GM12878 (cell line): Measurements from ENCODE around the gene SEC16A. TPM values are rescaled to one million over a fixed set of nuclear protein-coding genes. Genes with fewer than 3 reads are reported as not detected.

ENCODE experiments used
- BACH1 ChIP-seq: fragments of 450-650 bp; IDR thresholded peaks from 2 replicates; pipeline ENCODE4 v1.6.1; 2017; ENCODE audit warnings: mild to moderate bottlenecking, borderline replicate concordance
- CHD4 ChIP-seq: fragments of 200-600 bp; sonication (generic); IDR thresholded peaks from 2 replicates; pipeline ENCODE4 v1.6.1; 2016; ENCODE audit warnings: mild to moderate bottlenecking
- ESRRA ChIP-seq: IDR thresholded peaks from 2 replicates; pipeline ENCODE4 v1.6.1; 2012; ENCODE audit warnings: mild to moderate bottlenecking, low read length, improper control_type of control experiment
- FOS ChIP-seq: IDR thresholded peaks from 3 replicates; pipeline ENCODE4 v1.6.1; 2011; ENCODE audit warnings: borderline replicate concordance; ENCODE audit not compliant: insufficient read length; ENCODE audit errors: extremely low read depth
- FOXK2 ChIP-seq: fragments of 450-650 bp; IDR thresholded peaks from 2 replicates; pipeline ENCODE4 v1.6.1; 2017; ENCODE audit warnings: mild to moderate bottlenecking, moderate library complexity
- GATAD2B ChIP-seq: fragments of 450-650 bp; conservative IDR thresholded peaks from 2 replicates; pipeline ENCODE4 v1.6.1; 2017; ENCODE audit warnings: low read depth, mild to moderate bottlenecking, moderate library complexity
- JUND ChIP-seq: IDR thresholded peaks from 2 replicates; pipeline ENCODE4 v1.6.1; 2012; ENCODE audit warnings: low read depth, mild to moderate bottlenecking, low read length, improper control_type of control experiment, moderate library complexity
- KDM1A ChIP-seq: fragments of 200-600 bp; sonication (generic); IDR thresholded peaks from 2 replicates; pipeline ENCODE4 v1.6.1; 2016; ENCODE audit warnings: borderline replicate concordance
- MXI1 ChIP-seq: fragments of 150-350 bp; IDR thresholded peaks from 2 replicates; pipeline ENCODE4 v1.6.1; 2011; ENCODE audit warnings: low read depth, mild to moderate bottlenecking, inconsistent platforms, low read length, improper control_type of control experiment
- NFXL1 ChIP-seq: fragments of 450-650 bp; IDR thresholded peaks from 2 replicates; pipeline ENCODE4 v1.6.1; 2017; ENCODE audit warnings: antibody characterized with exemption, mild to moderate bottlenecking, borderline replicate concordance
- SREBF2 ChIP-seq: IDR thresholded peaks from 2 replicates; pipeline ENCODE4 v1.6.1; 2012; ENCODE audit warnings: mild to moderate bottlenecking, low read length
- STAT3 ChIP-seq: IDR thresholded peaks from 2 replicates; pipeline ENCODE4 v1.6.1; 2011; ENCODE audit warnings: low read depth, low read length, improper control_type of control experiment
- TCF12 ChIP-seq: IDR thresholded peaks from 2 replicates; pipeline ENCODE4 v1.6.1; 2011; ENCODE audit warnings: low read depth, mild to moderate bottlenecking, low read length
- WRNIP1 ChIP-seq: IDR thresholded peaks from 2 replicates; pipeline ENCODE4 v1.6.1; 2011; ENCODE audit warnings: low read depth, low read length, improper control_type of control experiment, borderline replicate concordance
- YBX1 ChIP-seq: fragments of 450-650 bp; IDR thresholded peaks from 2 replicates; pipeline ENCODE4 v1.6.1; 2016; ENCODE audit warnings: antibody characterized with exemption
- ZBTB11 ChIP-seq: fragments of 450-650 bp; formaldehyde crosslinking; IDR thresholded peaks from 2 replicates; pipeline ENCODE4 v1.5.0; 2022; ENCODE audit warnings: mild to moderate bottlenecking, missing genetic modification characterization
- ZSCAN29 ChIP-seq: fragments of 450-650 bp; IDR thresholded peaks from 2 replicates; pipeline ENCODE4 v1.6.1; 2017; ENCODE audit warnings: mild to moderate bottlenecking, moderate library complexity
- polyA plus RNA-seq, 11 experiments: library from polyadenylated mRNA; depleted of rRNA in 4 of 11; unstranded in 6 of 11; stranded (reverse) in 5 of 11; fragments of >200 nt; fragmentation: Nextera tagmentation in 4 of 11; fragmentation: Illumina TruSeq in 1 of 11; extraction: Ambion mirVana in 4 of 11; extraction: Trizol in 1 of 11; gene quantifications; 1 replicate in 1 of 11; 2 replicates in 10 of 11; pipeline versions ENCODE4 v1.2.1 to v1.2.3, GENCODE V29; 2011 to 2016; ENCODE audit warnings: inconsistent platforms in 2 of 11, missing spikeins in 2 of 11, low read depth in 1 of 11
- total RNA-seq, 4 experiments: library from RNA; depleted of rRNA in 3 of 4; stranded (reverse); fragments of >200 nt in 3 of 4; fragmentation: Illumina TruSeq in 1 of 4; extraction: Trizol in 1 of 4; gene quantifications; 2 replicates each; pipeline versions ENCODE4 v1.2.1 to v1.2.3, GENCODE V29; 2013 to 2021
- TF ChIP-seq, protein P1 (sequence below): fragments of 450-650 bp; IDR thresholded peaks from 2 replicates; pipeline ENCODE4 v1.6.1; 2017; ENCODE audit warnings: mild to moderate bottlenecking
- TF ChIP-seq, protein P2 (sequence below): fragments of 450-650 bp; IDR thresholded peaks from 2 replicates; pipeline ENCODE4 v1.6.1; 2018; ENCODE audit warnings: mild to moderate bottlenecking, low read depth, moderate library complexity; ENCODE audit not compliant: partially characterized antibody
- TF ChIP-seq, protein P3 (sequence below): IDR thresholded peaks from 2 replicates; pipeline ENCODE4 v1.6.1; 2011; ENCODE audit warnings: low read depth, low read length, improper control_type of control experiment, borderline replicate concordance
- TF ChIP-seq, protein P4 (sequence below): fragments of 450-650 bp; IDR thresholded peaks from 2 replicates; pipeline ENCODE4 v1.6.1; 2016; ENCODE audit warnings: mild to moderate bottlenecking

Gene SEC16A
- total and polyA plus RNA-seq, 10 of the 15 experiments (the other 5 are each of a cell fraction or from before 2014, with no cell fraction given): 9.9 to 59.1 (median 21.7) TPM

GRCh38 chr9:136400038-136400834 is 82.6 kb downstream of the SEC16A start, which contains the start of gene SNAPC4 (continued):
- 0 out of 2 replicates have a peak, but pooled peaks have one; percentile 16 for TF ChIP-seq NFXL1
- TF ChIP-seq FOXK2: no peak
- TF ChIP-seq ESRRA: no peak
- TF ChIP-seq, protein P1, sequence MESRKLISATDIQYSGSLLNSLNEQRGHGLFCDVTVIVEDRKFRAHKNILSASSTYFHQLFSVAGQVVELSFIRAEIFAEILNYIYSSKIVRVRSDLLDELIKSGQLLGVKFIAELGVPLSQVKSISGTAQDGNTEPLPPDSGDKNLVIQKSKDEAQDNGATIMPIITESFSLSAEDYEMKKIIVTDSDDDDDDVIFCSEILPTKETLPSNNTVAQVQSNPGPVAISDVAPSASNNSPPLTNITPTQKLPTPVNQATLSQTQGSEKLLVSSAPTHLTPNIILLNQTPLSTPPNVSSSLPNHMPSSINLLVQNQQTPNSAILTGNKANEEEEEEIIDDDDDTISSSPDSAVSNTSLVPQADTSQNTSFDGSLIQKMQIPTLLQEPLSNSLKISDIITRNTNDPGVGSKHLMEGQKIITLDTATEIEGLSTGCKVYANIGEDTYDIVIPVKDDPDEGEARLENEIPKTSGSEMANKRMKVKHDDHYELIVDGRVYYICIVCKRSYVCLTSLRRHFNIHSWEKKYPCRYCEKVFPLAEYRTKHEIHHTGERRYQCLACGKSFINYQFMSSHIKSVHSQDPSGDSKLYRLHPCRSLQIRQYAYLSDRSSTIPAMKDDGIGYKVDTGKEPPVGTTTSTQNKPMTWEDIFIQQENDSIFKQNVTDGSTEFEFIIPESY: no peak
- no peak for TF ChIP-seq WRNIP1
- TF ChIP-seq CHD4: no peak
- TF ChIP-seq ZSCAN29: no peak
- no peak for TF ChIP-seq STAT3
- no peak for TF ChIP-seq JUND
- TF ChIP-seq SREBF2: no peak
- TF ChIP-seq ZBTB11 (CRISPR knock-in tag): no peak
- TF ChIP-seq GATAD2B: peak; percentile 82; the same call in 1 of the 2 replicates
- TF ChIP-seq MXI1: peak; percentile 93
- TF ChIP-seq TCF12: no peak
- TF ChIP-seq, protein P2, sequence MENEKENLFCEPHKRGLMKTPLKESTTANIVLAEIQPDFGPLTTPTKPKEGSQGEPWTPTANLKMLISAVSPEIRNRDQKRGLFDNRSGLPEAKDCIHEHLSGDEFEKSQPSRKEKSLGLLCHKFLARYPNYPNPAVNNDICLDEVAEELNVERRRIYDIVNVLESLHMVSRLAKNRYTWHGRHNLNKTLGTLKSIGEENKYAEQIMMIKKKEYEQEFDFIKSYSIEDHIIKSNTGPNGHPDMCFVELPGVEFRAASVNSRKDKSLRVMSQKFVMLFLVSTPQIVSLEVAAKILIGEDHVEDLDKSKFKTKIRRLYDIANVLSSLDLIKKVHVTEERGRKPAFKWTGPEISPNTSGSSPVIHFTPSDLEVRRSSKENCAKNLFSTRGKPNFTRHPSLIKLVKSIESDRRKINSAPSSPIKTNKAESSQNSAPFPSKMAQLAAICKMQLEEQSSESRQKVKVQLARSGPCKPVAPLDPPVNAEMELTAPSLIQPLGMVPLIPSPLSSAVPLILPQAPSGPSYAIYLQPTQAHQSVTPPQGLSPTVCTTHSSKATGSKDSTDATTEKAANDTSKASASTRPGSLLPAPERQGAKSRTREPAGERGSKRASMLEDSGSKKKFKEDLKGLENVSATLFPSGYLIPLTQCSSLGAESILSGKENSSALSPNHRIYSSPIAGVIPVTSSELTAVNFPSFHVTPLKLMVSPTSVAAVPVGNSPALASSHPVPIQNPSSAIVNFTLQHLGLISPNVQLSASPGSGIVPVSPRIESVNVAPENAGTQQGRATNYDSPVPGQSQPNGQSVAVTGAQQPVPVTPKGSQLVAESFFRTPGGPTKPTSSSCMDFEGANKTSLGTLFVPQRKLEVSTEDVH: no peak
- TF ChIP-seq FOS: no peak
- no peak; the same call in none of the 2 replicates for TF ChIP-seq BACH1
- TF ChIP-seq, protein P3, sequence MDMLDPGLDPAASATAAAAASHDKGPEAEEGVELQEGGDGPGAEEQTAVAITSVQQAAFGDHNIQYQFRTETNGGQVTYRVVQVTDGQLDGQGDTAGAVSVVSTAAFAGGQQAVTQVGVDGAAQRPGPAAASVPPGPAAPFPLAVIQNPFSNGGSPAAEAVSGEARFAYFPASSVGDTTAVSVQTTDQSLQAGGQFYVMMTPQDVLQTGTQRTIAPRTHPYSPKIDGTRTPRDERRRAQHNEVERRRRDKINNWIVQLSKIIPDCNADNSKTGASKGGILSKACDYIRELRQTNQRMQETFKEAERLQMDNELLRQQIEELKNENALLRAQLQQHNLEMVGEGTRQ: no peak
- no peak for TF ChIP-seq KDM1A
- TF ChIP-seq, protein P4, sequence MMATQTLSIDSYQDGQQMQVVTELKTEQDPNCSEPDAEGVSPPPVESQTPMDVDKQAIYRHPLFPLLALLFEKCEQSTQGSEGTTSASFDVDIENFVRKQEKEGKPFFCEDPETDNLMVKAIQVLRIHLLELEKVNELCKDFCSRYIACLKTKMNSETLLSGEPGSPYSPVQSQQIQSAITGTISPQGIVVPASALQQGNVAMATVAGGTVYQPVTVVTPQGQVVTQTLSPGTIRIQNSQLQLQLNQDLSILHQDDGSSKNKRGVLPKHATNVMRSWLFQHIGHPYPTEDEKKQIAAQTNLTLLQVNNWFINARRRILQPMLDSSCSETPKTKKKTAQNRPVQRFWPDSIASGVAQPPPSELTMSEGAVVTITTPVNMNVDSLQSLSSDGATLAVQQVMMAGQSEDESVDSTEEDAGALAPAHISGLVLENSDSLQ: no peak
- no peak for TF ChIP-seq YBX1
